HL-60/S4 treated with phorbol 12-myristate 13-acetate at 8.2 ng/mL for 4 days and 3 days (cell line): ENCODE measurements around the gene NFATC1.

Experiments
- in situ Hi-C: fragments of 300-500 bp; cut with MboI; formaldehyde crosslinking; loops from 2 replicates; pipeline ENCODE4 v1.15.0; 2022; ENCODE audit warnings: low sequenced_read_pairs

The NFATC1 gene

GRCh38 chr18:79453816-79454735, 58.3 kb downstream of the NFATC1 start:
- in situ Hi-C loops, result no loop called here

- in situ Hi-C loops, result no loop called here
These were observed 59.5 kb downstream of the NFATC1 start for GRCh38 chr18:79455261-79455660.

GRCh38 chr18:79456105-79456980, 60.6 kb downstream of the NFATC1 start:
- in situ Hi-C loops, result no loop called here

- in situ Hi-C loops, result no loop called here
These were observed 61.5 kb downstream of the NFATC1 start for GRCh38 chr18:79457239-79457638.

- in situ Hi-C loops, result no loop called here
These were observed 61.9 kb downstream of the NFATC1 start for GRCh38 chr18:79457652-79458051.

GRCh38 chr18:79458131-79458838, 62.6 kb downstream of the NFATC1 start:
- in situ Hi-C loops, result no loop called here

GRCh38 chr18:79458917-79459803, 63.4 kb downstream of the NFATC1 start:
- in situ Hi-C loops, result no loop called here

GRCh38 chr18:79459946-79460480, 64.3 kb downstream of the NFATC1 start:
- in situ Hi-C loops, result no loop called here

GRCh38 chr18:79460481-79461300, 65.0 kb downstream of the NFATC1 start:
- in situ Hi-C loops, result no loop called here

GRCh38 chr18:79461627-79462026, 65.9 kb downstream of the NFATC1 start:
- in situ Hi-C loops, result no loop called here

- in situ Hi-C loops, result no loop called here
These were observed 67.8 kb downstream of the NFATC1 start for GRCh38 chr18:79463424-79463960.

- in situ Hi-C loops, result no loop called here
These were observed 69.8 kb downstream of the NFATC1 start for GRCh38 chr18:79465392-79465991.

GRCh38 chr18:79466591-79466990, 70.9 kb downstream of the NFATC1 start:
- in situ Hi-C loops, result no loop called here

- in situ Hi-C loops, result no loop called here
These were observed 71.4 kb downstream of the NFATC1 start for GRCh38 chr18:79467126-79467525.

GRCh38 chr18:79468119-79468789, 72.5 kb downstream of the NFATC1 start:
- in situ Hi-C loops, result no loop called here

GRCh38 chr18:79469309-79469708, 73.6 kb downstream of the NFATC1 start:
- in situ Hi-C loops, result no loop called here

- in situ Hi-C loops, result no loop called here
These were observed 74.2 kb downstream of the NFATC1 start for GRCh38 chr18:79469751-79470505.
